OCI-LY1 (cell line): ENCODE data around the gene SZRD1.
A peak's percentile ranks its signal among the peaks of the same experiment; 100 is the strongest.

ENCODE experiments used
- EZH2 ChIP-seq: fragments of 200-600 bp; sonication (generic), shearing (Covaris generic); IDR thresholded peaks from 2 replicates; pipeline ENCODE4 v1.8.0; 2017; ENCODE audit warnings: borderline replicate concordance, mixed run types, mild to moderate bottlenecking, antibody characterized with exemption, low read length, moderate library complexity, mixed read lengths
- TF ChIP-seq, protein P1 (sequence below): fragments of 200-600 bp; sonication (generic), shearing (Covaris generic); IDR thresholded peaks from 2 replicates; pipeline ENCODE4 v1.5.1; 2017; ENCODE audit warnings: mild to moderate bottlenecking, antibody characterized with exemption, low read length, moderate library complexity, mixed read lengths

DNA sequence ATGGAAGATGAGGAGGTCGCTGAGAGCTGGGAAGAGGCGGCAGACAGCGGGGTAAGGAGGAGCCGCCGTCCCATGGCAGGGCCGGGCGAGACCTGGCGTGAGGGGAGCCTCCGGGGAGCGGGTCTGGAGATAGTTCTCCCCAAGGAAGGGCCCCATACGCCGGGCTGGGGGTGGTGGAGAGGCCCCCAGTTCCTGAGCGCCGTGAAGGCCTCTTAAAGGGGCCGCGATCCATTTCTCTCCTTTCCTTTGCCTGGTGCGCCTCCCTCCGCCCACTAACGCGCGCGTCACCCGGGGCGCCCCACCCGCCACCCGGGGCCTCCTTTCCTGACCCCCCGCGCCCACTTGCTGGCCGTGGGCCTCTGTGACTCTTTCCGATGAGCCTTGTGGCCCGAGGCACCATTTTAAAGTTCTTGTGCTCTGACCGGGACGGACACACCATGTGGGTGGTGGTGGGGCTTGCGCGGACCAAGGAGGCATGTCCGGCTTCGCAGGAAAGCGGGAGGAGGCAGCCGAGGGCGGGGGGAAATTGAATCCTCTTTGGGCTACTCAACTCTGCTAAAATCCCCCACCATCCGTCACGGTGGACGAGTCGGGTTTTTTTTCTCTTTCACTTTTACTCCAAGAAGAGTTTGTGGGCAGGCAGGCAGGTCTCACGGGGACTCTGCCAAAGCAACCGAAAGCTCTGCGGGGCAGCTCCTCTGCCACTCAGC lies 371 bp downstream of the SZRD1 start:
- TF ChIP-seq, protein P1, sequence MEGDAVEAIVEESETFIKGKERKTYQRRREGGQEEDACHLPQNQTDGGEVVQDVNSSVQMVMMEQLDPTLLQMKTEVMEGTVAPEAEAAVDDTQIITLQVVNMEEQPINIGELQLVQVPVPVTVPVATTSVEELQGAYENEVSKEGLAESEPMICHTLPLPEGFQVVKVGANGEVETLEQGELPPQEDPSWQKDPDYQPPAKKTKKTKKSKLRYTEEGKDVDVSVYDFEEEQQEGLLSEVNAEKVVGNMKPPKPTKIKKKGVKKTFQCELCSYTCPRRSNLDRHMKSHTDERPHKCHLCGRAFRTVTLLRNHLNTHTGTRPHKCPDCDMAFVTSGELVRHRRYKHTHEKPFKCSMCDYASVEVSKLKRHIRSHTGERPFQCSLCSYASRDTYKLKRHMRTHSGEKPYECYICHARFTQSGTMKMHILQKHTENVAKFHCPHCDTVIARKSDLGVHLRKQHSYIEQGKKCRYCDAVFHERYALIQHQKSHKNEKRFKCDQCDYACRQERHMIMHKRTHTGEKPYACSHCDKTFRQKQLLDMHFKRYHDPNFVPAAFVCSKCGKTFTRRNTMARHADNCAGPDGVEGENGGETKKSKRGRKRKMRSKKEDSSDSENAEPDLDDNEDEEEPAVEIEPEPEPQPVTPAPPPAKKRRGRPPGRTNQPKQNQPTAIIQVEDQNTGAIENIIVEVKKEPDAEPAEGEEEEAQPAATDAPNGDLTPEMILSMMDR, result 0 out of 2 replicates have a peak, but pooled peaks have one; percentile 19
- TF ChIP-seq EZH2, result no peak
